ENCODE results near the gene MFAP4.

Gene MFAP4

DNA sequence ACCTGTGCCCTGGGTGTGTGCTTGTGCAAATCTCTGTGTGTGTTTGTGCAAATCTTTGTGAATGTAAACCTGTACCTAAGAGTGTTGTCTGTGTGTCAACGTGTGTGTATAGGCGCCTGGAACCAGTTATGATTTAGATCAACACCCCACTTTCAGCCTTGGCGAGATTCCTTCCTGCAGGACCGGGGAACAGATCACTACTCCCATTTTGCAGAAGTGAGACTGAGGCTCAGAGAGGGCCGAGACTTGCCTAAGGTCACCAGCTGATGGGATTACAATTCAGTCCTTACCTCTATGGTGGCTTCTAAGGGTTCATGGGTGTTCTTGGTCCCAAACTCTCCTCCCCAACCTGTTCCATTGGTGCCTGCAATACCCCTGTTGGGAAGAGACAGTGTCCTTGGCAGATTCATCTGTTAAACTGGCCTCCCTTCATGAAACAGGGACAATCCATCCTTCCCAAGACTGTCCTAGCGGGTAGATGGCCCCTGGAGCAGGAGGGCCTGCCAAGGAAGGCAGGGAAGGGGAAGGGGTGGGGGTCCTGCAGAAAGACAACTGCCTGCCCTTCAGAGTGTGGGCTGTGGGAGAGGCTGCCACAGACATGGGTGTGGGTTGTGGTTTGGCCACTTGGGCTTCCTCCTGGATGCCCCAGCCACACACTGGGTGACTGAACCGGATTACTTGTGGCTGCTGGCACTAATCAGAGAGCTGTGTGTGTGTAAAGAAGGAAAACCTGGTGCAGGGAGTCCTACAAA, 15.6 kb downstream of the MFAP4 start:
- no peaks in the 10 kb centered on the region for H3K9me3 ChIP-seq
- no peaks in the 10 kb centered on the region for H3K27me3 ChIP-seq
- H3K4me1 ChIP-seq, result no peaks in the 10 kb centered on the region
- H3K4me3 ChIP-seq (ENCODE audit: low read depth, low read length), result no peak overlapping the region
- TF ChIP-seq, protein P1, sequence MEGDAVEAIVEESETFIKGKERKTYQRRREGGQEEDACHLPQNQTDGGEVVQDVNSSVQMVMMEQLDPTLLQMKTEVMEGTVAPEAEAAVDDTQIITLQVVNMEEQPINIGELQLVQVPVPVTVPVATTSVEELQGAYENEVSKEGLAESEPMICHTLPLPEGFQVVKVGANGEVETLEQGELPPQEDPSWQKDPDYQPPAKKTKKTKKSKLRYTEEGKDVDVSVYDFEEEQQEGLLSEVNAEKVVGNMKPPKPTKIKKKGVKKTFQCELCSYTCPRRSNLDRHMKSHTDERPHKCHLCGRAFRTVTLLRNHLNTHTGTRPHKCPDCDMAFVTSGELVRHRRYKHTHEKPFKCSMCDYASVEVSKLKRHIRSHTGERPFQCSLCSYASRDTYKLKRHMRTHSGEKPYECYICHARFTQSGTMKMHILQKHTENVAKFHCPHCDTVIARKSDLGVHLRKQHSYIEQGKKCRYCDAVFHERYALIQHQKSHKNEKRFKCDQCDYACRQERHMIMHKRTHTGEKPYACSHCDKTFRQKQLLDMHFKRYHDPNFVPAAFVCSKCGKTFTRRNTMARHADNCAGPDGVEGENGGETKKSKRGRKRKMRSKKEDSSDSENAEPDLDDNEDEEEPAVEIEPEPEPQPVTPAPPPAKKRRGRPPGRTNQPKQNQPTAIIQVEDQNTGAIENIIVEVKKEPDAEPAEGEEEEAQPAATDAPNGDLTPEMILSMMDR (IDR thresholded peaks at IDR 0.05; ENCODE audit: low read depth, low read length), result no peak
- no peak for DNase-seq
- no peaks in the 10 kb centered on the region for H3K36me3 ChIP-seq

DNA sequence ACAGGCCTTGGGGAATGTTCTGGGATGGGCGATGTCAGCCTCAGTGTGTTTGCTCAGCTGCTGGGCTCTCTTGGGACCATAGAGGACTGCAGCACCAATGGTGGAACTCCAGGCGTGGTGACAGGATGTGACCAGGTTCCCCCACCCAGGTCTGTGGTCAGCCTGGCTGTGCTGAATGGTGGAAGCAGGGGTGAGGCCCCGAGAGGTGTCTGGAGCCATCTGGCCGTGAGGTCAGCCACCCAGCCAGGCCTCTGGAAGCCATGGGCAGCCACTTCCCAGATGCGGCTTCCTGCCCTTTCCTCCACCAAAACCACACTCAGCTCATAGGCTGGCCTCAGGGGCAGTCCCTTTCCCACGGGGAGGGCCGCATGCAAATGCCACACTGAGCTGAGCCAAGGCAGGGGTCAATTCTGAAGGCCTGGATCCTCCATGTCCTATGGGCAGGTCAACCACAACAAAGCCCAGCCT, 16.5 kb downstream of the MFAP4 start:
- H3K27me3 ChIP-seq, result no peaks in the 10 kb centered on the region
- H3K9me3 ChIP-seq, result no peaks in the 10 kb centered on the region
- H3K36me3 ChIP-seq, result no peaks in the 10 kb centered on the region
- no peak for DNase-seq
- no peaks in the 10 kb centered on the region for H3K4me1 ChIP-seq
- H3K4me3 ChIP-seq (ENCODE audit: low read depth, low read length), result no peak overlapping the region
- TF ChIP-seq, protein P1 (IDR thresholded peaks at IDR 0.05; ENCODE audit: low read depth, low read length), result no peak

DNA sequence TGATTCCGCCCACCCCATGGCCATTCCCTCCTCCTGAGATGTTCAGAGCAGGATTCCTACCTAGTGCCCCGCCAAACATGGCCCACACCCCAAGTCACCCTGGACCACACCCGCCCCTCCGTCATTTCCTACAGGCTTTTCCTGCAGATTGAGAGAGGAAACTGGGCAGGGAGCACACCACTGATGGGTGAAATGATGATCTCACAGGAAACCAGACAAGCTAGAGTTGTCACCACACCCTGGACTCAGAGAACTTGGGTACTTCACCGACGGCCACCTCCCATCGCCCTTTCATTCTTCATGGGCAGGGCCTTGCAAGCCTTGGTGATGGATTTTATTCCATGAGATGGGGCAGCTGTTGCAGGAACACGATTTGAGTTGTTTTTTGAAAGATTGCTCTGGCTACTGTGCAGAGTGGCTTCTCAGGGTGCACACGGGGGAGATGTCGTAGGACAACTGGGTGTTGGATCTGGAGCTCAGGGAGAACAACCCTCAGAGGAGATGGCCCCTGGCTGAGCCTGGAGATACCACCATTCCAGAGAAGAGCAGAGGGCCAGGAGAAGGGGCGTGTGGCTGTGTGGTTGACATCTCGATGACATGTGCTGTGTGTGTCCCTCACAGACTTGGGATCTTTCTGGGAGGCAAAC, 17.0 kb downstream of the MFAP4 start:
- no peak for DNase-seq
- Histone ChIP-seq H3K27me3 (no peaks in the 10 kb centered on the region), H3K4me1 (no peaks in the 10 kb centered on the region), H3K36me3 (no peaks in the 10 kb centered on the region), H3K4me3 (ENCODE audit: low read depth, low read length) (no peak overlapping the region), H3K9me3 (no peaks in the 10 kb centered on the region)
- TF ChIP-seq, protein P1 (IDR thresholded peaks at IDR 0.05; ENCODE audit: low read depth, low read length), result no peak

DNA sequence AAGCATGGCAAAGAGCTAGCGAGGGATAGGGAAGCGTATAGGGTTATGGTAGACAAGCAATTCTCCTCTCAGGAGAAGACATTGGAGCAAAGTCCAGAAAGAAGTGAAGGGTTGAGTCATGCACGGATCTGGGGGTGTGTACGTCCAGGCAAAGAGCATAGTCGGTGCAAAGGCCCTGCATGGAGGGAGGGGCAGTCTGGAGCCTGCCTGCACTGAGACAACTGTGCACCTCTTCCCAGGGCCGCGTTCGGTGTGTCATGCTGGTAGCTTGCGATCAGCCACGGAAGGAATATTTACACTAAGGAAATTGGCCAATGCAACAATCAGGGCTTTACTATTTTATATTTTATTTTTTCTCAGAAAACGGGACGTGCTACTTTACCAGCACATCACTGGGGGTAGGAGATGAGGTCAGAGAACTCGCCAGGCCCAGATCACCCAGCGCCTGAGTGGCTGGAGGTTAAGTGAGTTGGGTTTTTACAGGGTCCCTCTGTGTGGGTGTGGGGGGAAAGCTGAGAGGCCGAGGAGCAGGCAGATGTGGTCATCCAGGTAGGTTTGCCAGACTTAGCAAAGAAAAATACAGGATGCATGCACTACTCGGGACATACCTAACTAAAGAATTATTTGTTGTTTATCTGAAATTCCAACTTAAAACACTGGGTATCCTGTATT, 17.7 kb downstream of the MFAP4 start:
- H3K4me1 ChIP-seq, result no peaks in the 10 kb centered on the region

DNA sequence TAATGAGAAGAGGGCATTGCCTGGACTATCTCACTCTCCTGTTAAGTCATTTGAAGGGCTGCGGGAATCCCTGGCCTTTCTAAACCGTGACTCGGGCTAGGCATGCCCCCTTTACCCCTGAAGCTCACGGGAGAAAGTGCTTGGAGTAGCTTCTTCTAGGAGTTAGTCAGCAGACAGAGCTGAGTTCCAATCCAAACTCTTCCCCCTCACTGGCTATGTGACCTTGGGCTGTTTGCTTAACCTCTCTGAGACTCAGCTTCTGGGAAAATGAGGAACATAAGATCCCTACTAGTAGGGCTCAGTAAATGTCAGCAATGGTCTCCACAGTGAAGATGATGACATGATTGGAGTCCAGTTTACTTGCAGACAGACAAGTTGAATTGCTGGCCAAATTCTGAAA, 18.8 kb downstream of the MFAP4 start:
- Histone ChIP-seq H3K36me3 (no peaks in the 10 kb centered on the region), H3K4me3 (ENCODE audit: low read depth, low read length) (no peak overlapping the region), H3K9me3 (no peaks in the 10 kb centered on the region), H3K27me3 (no peaks in the 10 kb centered on the region), H3K4me1 (no peaks in the 10 kb centered on the region)
- no peak for DNase-seq
- TF ChIP-seq, protein P1 (IDR thresholded peaks at IDR 0.05; ENCODE audit: low read depth, low read length), result no peak

More for the DNA sequence above, 17.7 kb downstream of the MFAP4 start:
- no peak overlapping the region for H3K4me3 ChIP-seq (ENCODE audit: low read depth, low read length)
- no peaks in the 10 kb centered on the region for H3K36me3 ChIP-seq
- TF ChIP-seq, protein P1 (IDR thresholded peaks at IDR 0.05; ENCODE audit: low read depth, low read length), result no peak
- no peaks in the 10 kb centered on the region for H3K27me3 ChIP-seq
- DNase-seq, result no peak
- H3K9me3 ChIP-seq, result no peaks in the 10 kb centered on the region

DNA sequence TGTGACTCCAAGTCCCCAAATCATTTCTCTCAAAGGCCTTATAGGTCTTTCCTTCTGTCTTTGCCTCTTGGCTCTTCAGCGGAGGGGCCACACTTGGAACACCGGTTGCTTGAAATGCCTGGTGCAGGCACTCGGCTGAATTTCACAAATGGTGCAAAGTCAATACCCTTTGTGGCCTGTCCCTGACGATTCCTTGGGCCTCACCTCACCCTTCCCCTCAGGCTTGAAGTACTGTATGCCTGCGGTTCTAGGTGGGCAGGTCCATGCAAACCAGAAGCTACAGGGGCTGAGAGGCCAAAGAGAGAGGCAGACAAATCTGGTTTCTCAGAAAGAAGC, 20.4 kb downstream of the MFAP4 start:
- H3K36me3 ChIP-seq, result no peaks in the 10 kb centered on the region
- H3K4me3 ChIP-seq (ENCODE audit: low read depth, low read length), result no peak overlapping the region
- H3K9me3 ChIP-seq, result no peaks in the 10 kb centered on the region
- DNase-seq, result no peak
- TF ChIP-seq, protein P1 (IDR thresholded peaks at IDR 0.05; ENCODE audit: low read depth, low read length), result no peak
- no peaks in the 10 kb centered on the region for H3K4me1 ChIP-seq
- H3K27me3 ChIP-seq, result no peaks in the 10 kb centered on the region
